ENCODE data around the gene ERBB4.

- TF ChIP-seq, protein P1, sequence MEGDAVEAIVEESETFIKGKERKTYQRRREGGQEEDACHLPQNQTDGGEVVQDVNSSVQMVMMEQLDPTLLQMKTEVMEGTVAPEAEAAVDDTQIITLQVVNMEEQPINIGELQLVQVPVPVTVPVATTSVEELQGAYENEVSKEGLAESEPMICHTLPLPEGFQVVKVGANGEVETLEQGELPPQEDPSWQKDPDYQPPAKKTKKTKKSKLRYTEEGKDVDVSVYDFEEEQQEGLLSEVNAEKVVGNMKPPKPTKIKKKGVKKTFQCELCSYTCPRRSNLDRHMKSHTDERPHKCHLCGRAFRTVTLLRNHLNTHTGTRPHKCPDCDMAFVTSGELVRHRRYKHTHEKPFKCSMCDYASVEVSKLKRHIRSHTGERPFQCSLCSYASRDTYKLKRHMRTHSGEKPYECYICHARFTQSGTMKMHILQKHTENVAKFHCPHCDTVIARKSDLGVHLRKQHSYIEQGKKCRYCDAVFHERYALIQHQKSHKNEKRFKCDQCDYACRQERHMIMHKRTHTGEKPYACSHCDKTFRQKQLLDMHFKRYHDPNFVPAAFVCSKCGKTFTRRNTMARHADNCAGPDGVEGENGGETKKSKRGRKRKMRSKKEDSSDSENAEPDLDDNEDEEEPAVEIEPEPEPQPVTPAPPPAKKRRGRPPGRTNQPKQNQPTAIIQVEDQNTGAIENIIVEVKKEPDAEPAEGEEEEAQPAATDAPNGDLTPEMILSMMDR (conservative IDR thresholded peaks at IDR 0.05; ENCODE audit: low read length): no peak
- TF ChIP-seq EZH2phosphoT487 (IDR thresholded peaks at IDR 0.05; ENCODE audit: borderline replicate concordance, low read depth, low read length): no peak
Observed at GRCh38 chr2:212294816-212295215, 243.8 kb downstream of the ERBB4 start.
